Measurements from ENCODE around the gene ADPRHL1. TPM values are rescaled to one million over a fixed set of nuclear protein-coding genes. Genes with fewer than 3 reads are reported as not detected.
"Not testable (repeated sequence)": the region's sequence is repeated elsewhere in the genome, so short reads cannot be mapped to it uniquely, and the experiment has no call there.

The ADPRHL1 gene
- total RNA-seq, 2 donors from 2014 or later, result 1.4 to 2.1 TPM

GRCh38 chr13:113401452-113402415, 51.6 kb downstream of the ADPRHL1 start:
- no peak for ATAC-seq (replicated peaks in 1 of 2)
- DNase-seq, result no peak

GRCh38 chr13:113400621-113401451, 52.5 kb downstream of the ADPRHL1 start:
- H3K4me3 Mint-ChIP-seq, result no peak overlapping the region
- H3K27ac Mint-ChIP-seq, result no peak overlapping the region
- no peak for ATAC-seq (replicated peaks in 1 of 2)
- H3K9me3 Mint-ChIP-seq, result no peaks in the 10 kb centered on the region
- no peaks in the 10 kb centered on the region for H3K27me3 Mint-ChIP-seq (ENCODE audit: low read depth)
- H3K36me3 Mint-ChIP-seq (ENCODE audit: insufficient read depth in 2 of 2), result no peaks in the 10 kb centered on the region
- no peak for DNase-seq
- H3K4me1 Mint-ChIP-seq (ENCODE audit: low read depth), result no peaks in the 10 kb centered on the region

More at GRCh38 chr13:113401452-113402415, 51.6 kb downstream of the ADPRHL1 start:
- Mint-ChIP-seq H3K4me3 (no peak overlapping the region), H3K4me1 (ENCODE audit: low read depth) (no peaks in the 10 kb centered on the region), H3K36me3 (ENCODE audit: insufficient read depth in 2 of 2) (no peaks in the 10 kb centered on the region), H3K27me3 (ENCODE audit: low read depth) (no peaks in the 10 kb centered on the region), H3K9me3 (no peaks in the 10 kb centered on the region), H3K27ac (no peak overlapping the region)

- no peak for ATAC-seq (replicated peaks in 1 of 2)
- no peak overlapping the region for H3K4me3 Mint-ChIP-seq
- no peaks in the 10 kb centered on the region for H3K27me3 Mint-ChIP-seq (ENCODE audit: low read depth)
- no peaks in the 10 kb centered on the region for H3K4me1 Mint-ChIP-seq (ENCODE audit: low read depth)
- H3K9me3 Mint-ChIP-seq, result no peaks in the 10 kb centered on the region
- no peak for DNase-seq
- no peak overlapping the region for H3K27ac Mint-ChIP-seq
- no peaks in the 10 kb centered on the region for H3K36me3 Mint-ChIP-seq (ENCODE audit: insufficient read depth in 2 of 2)
Measured at GRCh38 chr13:113399755-113400149, 53.5 kb downstream of the ADPRHL1 start.

- DNase-seq (no peak), ATAC-seq (replicated peaks in 1 of 2) (no peak)
- H3K9me3 Mint-ChIP-seq, result no peaks in the 10 kb centered on the region
- no peaks in the 10 kb centered on the region for H3K4me1 Mint-ChIP-seq (ENCODE audit: low read depth)
- H3K36me3 Mint-ChIP-seq (ENCODE audit: insufficient read depth in 2 of 2), result no peaks in the 10 kb centered on the region
- no peaks in the 10 kb centered on the region for H3K27me3 Mint-ChIP-seq (ENCODE audit: low read depth)
- H3K27ac Mint-ChIP-seq, result no peak overlapping the region
- H3K4me3 Mint-ChIP-seq, result no peak overlapping the region
Measured at GRCh38 chr13:113398963-113399754, 54.1 kb downstream of the ADPRHL1 start.

- Mint-ChIP-seq H3K4me3 (no peak overlapping the region), H3K4me1 (ENCODE audit: low read depth) (peaks cover 5% of the 10 kb centered on the region), H3K27me3 (ENCODE audit: low read depth) (no peaks in the 10 kb centered on the region), H3K36me3 (ENCODE audit: insufficient read depth in 2 of 2) (no peaks in the 10 kb centered on the region), H3K9me3 (no peaks in the 10 kb centered on the region), H3K27ac (no peak overlapping the region)
- ATAC-seq (replicated peaks in 1 of 2) (no peak), DNase-seq (no peak)
Measured at GRCh38 chr13:113397608-113398425, 55.5 kb downstream of the ADPRHL1 start.

- peaks cover 5% of the 10 kb centered on the region for H3K4me1 Mint-ChIP-seq (ENCODE audit: low read depth)
- no peaks in the 10 kb centered on the region for H3K36me3 Mint-ChIP-seq (ENCODE audit: insufficient read depth in 2 of 2)
- H3K27me3 Mint-ChIP-seq (ENCODE audit: low read depth), result no peaks in the 10 kb centered on the region
- peak overlapping the region; percentile 42 to 82 for H3K4me3 Mint-ChIP-seq
- no peaks in the 10 kb centered on the region for H3K9me3 Mint-ChIP-seq
- no peak for DNase-seq
- no peak overlapping the region for H3K27ac Mint-ChIP-seq
- no peak for ATAC-seq (replicated peaks in 1 of 2)
Measured at GRCh38 chr13:113394339-113394640, 59.0 kb downstream of the ADPRHL1 start.

- H3K36me3 Mint-ChIP-seq (ENCODE audit: insufficient read depth in 2 of 2), result no peaks in the 10 kb centered on the region
- ATAC-seq (replicated peaks in 1 of 2) (peak; percentile 95 to 97), DNase-seq (peak; percentile 86 to 93)
- no peaks in the 10 kb centered on the region for H3K9me3 Mint-ChIP-seq
- H3K27ac Mint-ChIP-seq, result no peak overlapping the region
- H3K4me3 Mint-ChIP-seq, result peak overlapping the region; percentile 82 to 94
- H3K4me1 Mint-ChIP-seq (ENCODE audit: low read depth), result peaks cover 5% of the 10 kb centered on the region
- no peaks in the 10 kb centered on the region for H3K27me3 Mint-ChIP-seq (ENCODE audit: low read depth)
Measured at GRCh38 chr13:113393563-113394338, 59.5 kb downstream of the ADPRHL1 start.

GRCh38 chr13:113393226-113393562, 60.1 kb downstream of the ADPRHL1 start:
- Mint-ChIP-seq H3K27ac (no peak overlapping the region), H3K9me3 (no peaks in the 10 kb centered on the region), H3K4me3 (peak overlapping the region; percentile 82 to 94), H3K36me3 (ENCODE audit: insufficient read depth in 2 of 2) (no peaks in the 10 kb centered on the region), H3K4me1 (ENCODE audit: low read depth) (peaks cover 5% of the 10 kb centered on the region), H3K27me3 (ENCODE audit: low read depth) (no peaks in the 10 kb centered on the region)
- DNase-seq (no peak), ATAC-seq (replicated peaks in 1 of 2) (no peak)

GRCh38 chr13:113390874-113391497, 62.3 kb downstream of the ADPRHL1 start:
- no peak overlapping the region for H3K4me3 Mint-ChIP-seq
- no peak for ATAC-seq (replicated peaks in 1 of 2)
- peaks cover 0 to 2% of the 10 kb centered on the region in 2 donors for H3K9me3 Mint-ChIP-seq
- no peak overlapping the region for H3K27ac Mint-ChIP-seq
- H3K36me3 Mint-ChIP-seq (ENCODE audit: insufficient read depth in 2 of 2), result peaks cover 0 to 3% of the 10 kb centered on the region in 2 donors
- H3K27me3 Mint-ChIP-seq (ENCODE audit: low read depth), result no peaks in the 10 kb centered on the region
- peaks cover 7% of the 10 kb centered on the region for H3K4me1 Mint-ChIP-seq (ENCODE audit: low read depth)
- no peak for DNase-seq

GRCh38 chr13:113389586-113389985, 63.7 kb downstream of the ADPRHL1 start:
- not testable (repeated sequence) for DNase-seq; H3K9me3 Mint-ChIP-seq; H3K36me3 Mint-ChIP-seq (ENCODE audit: insufficient read depth in 2 of 2); H3K4me3 Mint-ChIP-seq; H3K27ac Mint-ChIP-seq; ATAC-seq (replicated peaks in 1 of 2); H3K27me3 Mint-ChIP-seq (ENCODE audit: low read depth)
- peaks cover 16% of the 10 kb centered on the region for H3K4me1 Mint-ChIP-seq (ENCODE audit: low read depth)

GRCh38 chr13:113387396-113387795, 65.9 kb downstream of the ADPRHL1 start:
- Mint-ChIP-seq H3K27ac (no peak overlapping the region), H3K4me3 (no peak overlapping the region), H3K9me3 (peaks cover 4 to 7% of the 10 kb centered on the region in 2 donors), H3K27me3 (ENCODE audit: low read depth) (peaks cover 4% of the 10 kb centered on the region), H3K4me1 (ENCODE audit: low read depth) (peaks cover 11% of the 10 kb centered on the region), H3K36me3 (ENCODE audit: insufficient read depth in 2 of 2) (peaks cover 4 to 12% of the 10 kb centered on the region in 2 donors)
- no peak for ATAC-seq (replicated peaks in 1 of 2)
- DNase-seq, result no peak

Measured in activated T-cell treated with anti-CD3 and anti-CD28 coated beads, Interleukin-2, amount 50 U/mL, for 72 hours (primary cell).